Lung (tissue), 12 donors: ENCODE results near the gene PSMG3. TPM values are rescaled to one million over a fixed set of nuclear protein-coding genes. Genes with fewer than 3 reads are reported as not detected.
A peak's percentile ranks its signal among the peaks of the same experiment; 100 is the strongest.

Experiments used
- ATAC-seq: fragments of 200-7000 bp; cut with Tn5 transposase; one replicate; pipeline ENCODE4 v1.9.1; 2020; ENCODE audit warnings: moderate number of reproducible peaks; ENCODE audit not compliant: insufficient read depth, low FRiP score
- DNase-seq, 3 donors: peaks; one replicate each; pipeline ENCODE4 v3.0.0-alpha.2; 2013 to 2017
- H3K27ac ChIP-seq, 2 donors: one replicate each; pipeline ENCODE4 v1.5.1; 2013; ENCODE audit warnings: mild to moderate bottlenecking in 2 of 2, moderate library complexity in 2 of 2, control low read depth in 1 of 2, inconsistent platforms in 1 of 2, low read depth in 1 of 2, low read length in 1 of 2
- H3K27me3 ChIP-seq, 3 donors: one replicate each; pipeline ENCODE4 v1.5.1; 2013; ENCODE audit warnings: low read length in 2 of 3; ENCODE audit not compliant: control insufficient read depth in 3 of 3, insufficient read depth in 3 of 3
- H3K36me3 ChIP-seq, 4 donors: one replicate each; pipeline ENCODE4 v1.5.1; 2013; ENCODE audit warnings: low read length in 4 of 4, mild to moderate bottlenecking in 1 of 4, moderate library complexity in 1 of 4; ENCODE audit not compliant: control insufficient read depth in 4 of 4, insufficient read depth in 4 of 4
- H3K4me1 ChIP-seq, 5 donors: one replicate each; pipeline ENCODE4 v1.5.1; 2013; ENCODE audit warnings: low read length in 5 of 5, mild to moderate bottlenecking in 2 of 5, moderate library complexity in 1 of 5; ENCODE audit not compliant: control insufficient read depth in 5 of 5, insufficient read depth in 5 of 5
- H3K4me3 ChIP-seq: one replicate; pipeline ENCODE4 v1.5.1; 2013; ENCODE audit warnings: mild to moderate bottlenecking, control low read depth, moderate library complexity
- H3K9ac ChIP-seq, 2 donors: one replicate each; pipeline ENCODE4 v1.5.1; 2013; ENCODE audit warnings: low read length in 2 of 2, control low read depth in 1 of 2; ENCODE audit not compliant: insufficient read depth in 1 of 2
- H3K9me3 ChIP-seq, 4 donors: one replicate each; pipeline ENCODE4 v1.5.1; 2013; ENCODE audit warnings: low read length in 3 of 4, mild to moderate bottlenecking in 1 of 4, moderate library complexity in 1 of 4; ENCODE audit not compliant: control insufficient read depth in 4 of 4, insufficient read depth in 3 of 4
- WGBS, 2 donors: extraction: QIAGEN DNeasy Blood & Tissue Kit; methylation state at CpG; one replicate each; pipeline ENCODE4 v1.1.7; 2013; 5-methylcytosine and 5-hydroxymethylcytosine counted together
- polyA plus RNA-seq, 2 donors: library from polyadenylated mRNA; stranded (reverse); fragments of 200-250 nt; gene quantifications; one replicate each; pipeline ENCODE4 v1.2.1, GENCODE V29; 2013
- total RNA-seq, 2 donors: library from RNA; depleted of rRNA in 1 of 2; stranded (reverse); fragments of >200 nt in 1 of 2; gene quantifications; one replicate each; pipeline ENCODE4 v1.2.1, GENCODE V29; 2014 to 2021
- TF ChIP-seq, protein P1 (sequence below): IDR thresholded peaks from 2 replicates; pipeline ENCODE4 v1.5.1; 2012; ENCODE audit warnings: mild to moderate bottlenecking; ENCODE audit errors: control extremely low read depth, extremely low read depth
- donor health status: control.
- donor health status: control.
- donor health status: Bipolar disorder and iron deficiency.
- donor health status: healthy.
- donor health status: DM: yes; HTN: yes; CAD: no.

Gene PSMG3
- total and polyA plus RNA-seq, 4 donors: 10.7 to 86.7 (median 41.8) TPM

DNA sequence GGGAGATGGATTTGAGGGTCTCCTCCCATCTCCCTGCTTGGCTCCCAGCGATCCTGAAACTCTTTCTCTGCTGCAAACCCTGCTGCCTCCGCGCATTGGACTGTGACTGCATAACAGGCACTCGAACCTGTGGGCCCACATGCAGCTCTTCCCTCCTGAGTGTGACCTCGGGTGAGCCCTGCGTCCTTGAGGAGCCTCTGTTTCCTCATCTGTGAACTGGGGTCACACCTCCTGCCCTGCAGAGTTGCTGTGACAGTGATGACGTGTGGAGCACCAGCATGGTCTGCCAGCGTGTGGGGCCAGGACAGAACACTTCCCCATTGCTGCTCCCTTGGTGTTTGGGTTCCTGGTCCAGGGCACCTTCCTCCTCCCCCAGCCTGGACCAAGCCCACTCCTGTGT, 46.9 kb upstream of the PSMG3 start:
- Histone ChIP-seq H3K4me3 (no peak overlapping the region), H3K27ac (no peak overlapping the region), H3K27me3 (no peaks in the 10 kb centered on the region), H3K9me3 (peaks cover 0 to 9% (median 0%) of the 10 kb centered on the region in 4 donors), H3K4me1 (no peaks in the 10 kb centered on the region), H3K9ac (no peak overlapping the region), H3K36me3 (no peaks in the 10 kb centered on the region)
- TF ChIP-seq, protein P1, sequence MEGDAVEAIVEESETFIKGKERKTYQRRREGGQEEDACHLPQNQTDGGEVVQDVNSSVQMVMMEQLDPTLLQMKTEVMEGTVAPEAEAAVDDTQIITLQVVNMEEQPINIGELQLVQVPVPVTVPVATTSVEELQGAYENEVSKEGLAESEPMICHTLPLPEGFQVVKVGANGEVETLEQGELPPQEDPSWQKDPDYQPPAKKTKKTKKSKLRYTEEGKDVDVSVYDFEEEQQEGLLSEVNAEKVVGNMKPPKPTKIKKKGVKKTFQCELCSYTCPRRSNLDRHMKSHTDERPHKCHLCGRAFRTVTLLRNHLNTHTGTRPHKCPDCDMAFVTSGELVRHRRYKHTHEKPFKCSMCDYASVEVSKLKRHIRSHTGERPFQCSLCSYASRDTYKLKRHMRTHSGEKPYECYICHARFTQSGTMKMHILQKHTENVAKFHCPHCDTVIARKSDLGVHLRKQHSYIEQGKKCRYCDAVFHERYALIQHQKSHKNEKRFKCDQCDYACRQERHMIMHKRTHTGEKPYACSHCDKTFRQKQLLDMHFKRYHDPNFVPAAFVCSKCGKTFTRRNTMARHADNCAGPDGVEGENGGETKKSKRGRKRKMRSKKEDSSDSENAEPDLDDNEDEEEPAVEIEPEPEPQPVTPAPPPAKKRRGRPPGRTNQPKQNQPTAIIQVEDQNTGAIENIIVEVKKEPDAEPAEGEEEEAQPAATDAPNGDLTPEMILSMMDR: no peak
- DNase-seq (no peak), ATAC-seq (no peak)
- 82 to 91% methylated on average over 8 of the region's 8 CpGs for WGBS, 2 donors

DNA sequence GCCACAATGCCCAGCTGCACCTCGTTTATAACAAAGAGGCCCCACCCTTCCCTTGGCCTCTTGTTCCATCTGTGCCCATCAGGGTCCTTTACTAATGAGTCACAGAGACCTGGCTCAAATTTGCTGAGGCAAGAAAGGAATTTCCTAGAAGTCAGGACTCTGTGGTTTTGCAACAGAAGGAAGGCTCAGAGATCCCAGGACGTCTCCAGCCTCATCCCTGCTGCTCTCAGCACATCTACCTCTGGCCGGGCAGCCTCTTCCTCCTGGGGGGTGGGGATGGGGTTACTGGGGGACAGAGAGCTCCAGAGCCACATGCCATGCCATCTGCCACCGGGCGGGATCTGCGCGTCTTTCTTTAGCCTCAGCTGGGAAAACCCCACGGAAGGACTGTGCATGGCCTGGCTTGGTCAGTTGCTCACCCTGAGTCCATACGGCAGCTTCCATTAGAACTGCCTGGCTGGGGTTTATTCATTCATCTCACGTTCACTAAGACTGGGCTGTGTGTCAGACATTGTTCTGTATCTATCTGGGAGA, 41.9 kb upstream of the PSMG3 start:
- DNase-seq: peak in 1 of 3 donors; percentile 7
- peaks cover 0 to 4% (median 0%) of the 10 kb centered on the region in 4 donors for H3K9me3 ChIP-seq
- no peaks in the 10 kb centered on the region for H3K27me3 ChIP-seq
- no peaks in the 10 kb centered on the region for H3K36me3 ChIP-seq
- no peak overlapping the region for H3K4me3 ChIP-seq
- WGBS, 2 donors: 50 to 77% methylated on average over 10 of the region's 10 CpGs
- TF ChIP-seq, protein P1: no peak
- no peaks in the 10 kb centered on the region for H3K4me1 ChIP-seq
- no peak for ATAC-seq
- no peak overlapping the region for H3K27ac ChIP-seq
- H3K9ac ChIP-seq: no peak overlapping the region

DNA sequence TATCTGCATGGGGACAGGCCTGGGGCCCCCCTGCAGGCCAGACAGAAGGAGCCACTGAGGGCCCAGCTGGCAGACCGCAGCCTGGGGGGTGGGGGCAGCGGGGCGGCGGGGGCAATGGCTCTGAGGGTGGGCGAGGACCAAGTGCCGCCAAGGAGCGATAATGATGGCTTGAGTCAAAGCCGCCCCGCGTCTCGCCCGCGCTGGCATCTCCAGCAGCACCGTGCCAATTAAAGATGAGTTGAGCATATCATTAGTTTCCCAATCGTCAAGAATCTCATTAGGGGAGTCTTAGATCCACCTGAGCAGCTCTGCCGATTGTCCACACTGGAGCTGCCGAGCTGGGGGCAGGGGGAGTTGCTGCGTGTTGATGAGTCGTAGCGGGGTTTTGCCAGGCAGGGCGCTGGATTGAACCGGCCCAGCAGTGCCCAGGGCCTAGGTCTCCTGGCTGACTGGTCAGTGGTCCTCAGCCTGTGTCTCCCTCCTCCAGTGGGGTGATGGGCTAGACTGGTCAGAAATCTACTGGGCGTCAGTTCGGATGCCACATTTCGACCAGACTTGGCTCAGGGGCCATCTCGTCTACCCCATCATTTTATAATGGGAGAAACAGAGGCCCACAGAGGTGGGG, 41.0 kb upstream of the PSMG3 start:
- TF ChIP-seq, protein P1: no peak
- ATAC-seq (no peak), DNase-seq (no peak)
- no peak overlapping the region for H3K27ac ChIP-seq
- no peak overlapping the region for H3K9ac ChIP-seq
- H3K9me3 ChIP-seq: peaks cover 0 to 2% (median 0%) of the 10 kb centered on the region in 4 donors
- H3K27me3 ChIP-seq: peaks cover 0 to 4% (median 0%) of the 10 kb centered on the region in 3 donors
- no peak overlapping the region for H3K4me3 ChIP-seq
- no peaks in the 10 kb centered on the region for H3K36me3 ChIP-seq
- 92 to 94% methylated on average over 26 of the region's 26 CpGs for WGBS, 2 donors
- no peaks in the 10 kb centered on the region for H3K4me1 ChIP-seq
